DOHH2 (cell line): Measurements from ENCODE around the gene JAK3.

Source experiments
- H3F3A ChIP-seq: fragments of 200-600 bp; sonication (generic), shearing (Covaris generic); 2 replicates; pipeline ENCODE4 v1.6.0; 2016; ENCODE audit warnings: antibody characterized with exemption, mild to moderate bottlenecking; ENCODE audit not compliant: control insufficient read depth, insufficient read depth
- H3K27ac ChIP-seq: fragments of 200-600 bp; sonication (generic); 2 replicates; pipeline ENCODE4 v1.5.1; 2014; ENCODE audit warnings: low read depth, mild to moderate bottlenecking, low read length, moderate library complexity
- H3K27me3 ChIP-seq: fragments of 200-600 bp; sonication (generic); 2 replicates; pipeline ENCODE4 v1.6.1; 2014; ENCODE audit warnings: mild to moderate bottlenecking, low read length, mixed read lengths; ENCODE audit not compliant: control insufficient read depth
- H3K36me3 ChIP-seq: fragments of 200-600 bp; sonication (generic); 2 replicates; pipeline ENCODE4 v1.6.1; 2014; ENCODE audit warnings: mild to moderate bottlenecking, low read length, moderate library complexity, mixed read lengths; ENCODE audit not compliant: control insufficient read depth
- H3K4me1 ChIP-seq: fragments of 200-600 bp; sonication (generic); 2 replicates; pipeline ENCODE4 v1.6.1; 2014; ENCODE audit warnings: mild to moderate bottlenecking, low read length, mixed read lengths; ENCODE audit not compliant: control insufficient read depth
- H3K4me2 ChIP-seq: fragments of 200-600 bp; sonication (generic); 2 replicates; pipeline ENCODE4 v1.6.0; 2014; ENCODE audit warnings: mild to moderate bottlenecking, low read length, moderate library complexity
- H3K4me3 ChIP-seq: fragments of 200-600 bp; sonication (generic); 2 replicates; pipeline ENCODE4 v1.5.1; 2014; ENCODE audit warnings: mild to moderate bottlenecking, low read length, mixed read lengths
- H3K79me2 ChIP-seq: fragments of 200-600 bp; sonication (generic); 2 replicates; pipeline ENCODE4 v1.6.1; 2014; ENCODE audit warnings: mild to moderate bottlenecking, low read length, mixed read lengths; ENCODE audit not compliant: control insufficient read depth
- H3K9me2 ChIP-seq: fragments of 200-600 bp; sonication (generic); replicated peaks from 2 replicates; pipeline ENCODE4 v1.6.1; 2014; ENCODE audit warnings: mild to moderate bottlenecking, low read length, mixed read lengths; ENCODE audit not compliant: control insufficient read depth
- H3K9me3 ChIP-seq: fragments of 200-600 bp; sonication (generic); 2 replicates; pipeline ENCODE4 v1.6.1; 2014; ENCODE audit warnings: antibody characterized with exemption, low read length, mixed read lengths; ENCODE audit not compliant: control insufficient read depth, insufficient read depth
- H4K20me1 ChIP-seq: fragments of 200-600 bp; sonication (generic); 2 replicates; pipeline ENCODE4 v1.6.0; 2014; ENCODE audit warnings: low read depth, mild to moderate bottlenecking, antibody characterized with exemption, low read length, moderate library complexity; ENCODE audit not compliant: control insufficient read depth, insufficient read depth
- CTCF ChIP-seq: fragments of 200-600 bp; sonication (generic); IDR thresholded peaks from one replicate; pipeline ENCODE4 v1.5.1; 2014; ENCODE audit warnings: antibody characterized with exemption, mild to moderate bottlenecking, low read depth, low read length; ENCODE audit not compliant: poor library complexity, severe bottlenecking
- EZH2phosphoT487 ChIP-seq: fragments of 200-600 bp; sonication (generic); IDR thresholded peaks from 2 replicates; pipeline ENCODE4 v1.6.1; 2017; ENCODE audit warnings: borderline replicate concordance, mild to moderate bottlenecking, antibody characterized with exemption, low read length, moderate library complexity, mixed read lengths

JAK3 gene

DNA sequence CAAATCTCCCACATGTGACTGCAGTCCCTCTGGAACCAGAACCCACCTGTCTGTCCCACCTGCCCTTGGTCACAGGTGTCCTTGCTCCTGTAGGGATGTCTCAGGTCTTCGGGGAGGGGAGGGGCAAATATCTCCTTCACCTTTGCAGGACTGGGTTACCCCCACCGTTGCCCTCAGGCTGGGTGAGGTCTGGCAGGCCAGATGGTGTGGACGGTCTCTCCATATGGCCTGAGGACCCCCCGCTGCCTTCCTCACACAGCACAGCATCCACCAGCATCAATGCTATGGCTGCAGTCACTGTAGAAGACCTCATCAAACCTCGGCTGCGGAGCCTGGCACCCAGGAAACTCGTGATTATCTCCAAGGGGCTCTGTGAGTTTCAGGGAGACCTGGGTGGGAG is 33.9 kb upstream of the JAK3 start:
- Histone ChIP-seq H3F3A (0 out of 2 replicates have a peak, but pooled peaks cover under 1% of the 10 kb centered on the region), H3K4me3 (no peak overlapping the region), H3K9me3 (no peaks in the 10 kb centered on the region), H3K4me2 (no peak overlapping the region), H3K9me2 (no peaks in the 10 kb centered on the region), H3K36me3 (no peaks in the 10 kb centered on the region), H3K4me1 (peaks cover 11% of the 10 kb centered on the region), H3K27ac (no peak overlapping the region), H3K79me2 (no peaks in the 10 kb centered on the region), H3K27me3 (no peaks in the 10 kb centered on the region), H4K20me1 (no peaks in the 10 kb centered on the region)
- TF ChIP-seq CTCF (no peak), EZH2phosphoT487 (no peak)

DNA sequence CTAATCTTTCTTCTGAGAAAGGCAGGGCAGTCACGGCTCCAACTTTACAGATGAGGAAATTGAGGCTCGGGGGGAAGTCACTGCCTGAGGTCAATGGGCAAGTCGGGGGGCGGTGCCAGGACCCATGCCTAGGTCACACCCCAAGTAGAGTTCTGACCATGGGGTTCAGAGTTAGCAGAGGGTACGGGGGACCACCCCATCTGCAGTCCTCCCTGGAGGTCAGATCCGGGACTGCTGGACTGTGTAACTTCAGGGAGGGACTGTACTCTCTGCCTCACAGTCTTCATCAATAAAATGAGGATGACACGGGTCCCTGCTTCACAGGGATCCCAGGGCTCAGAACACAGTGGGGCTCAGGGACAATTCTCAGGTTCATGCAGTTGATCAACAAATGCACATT is 31.7 kb upstream of the JAK3 start:
- Histone ChIP-seq H3K4me3 (no peak overlapping the region), H3K27ac (no peak overlapping the region), H3K4me1 (peaks cover 7% of the 10 kb centered on the region), H3K4me2 (no peak overlapping the region), H3K27me3 (no peaks in the 10 kb centered on the region), H3K79me2 (no peaks in the 10 kb centered on the region), H3K9me2 (no peaks in the 10 kb centered on the region), H3K9me3 (no peaks in the 10 kb centered on the region), H3F3A (no peaks in the 10 kb centered on the region), H3K36me3 (no peaks in the 10 kb centered on the region), H4K20me1 (no peaks in the 10 kb centered on the region)
- TF ChIP-seq CTCF: no peak
- no peak for TF ChIP-seq EZH2phosphoT487

GRCh38 chr19:17877696-17878095 is 29.9 kb upstream of the JAK3 start:
- Histone ChIP-seq H3K4me2 (no peak overlapping the region), H3K27me3 (peaks cover 2% of the 10 kb centered on the region), H3K4me1 (peaks cover 12% of the 10 kb centered on the region), H4K20me1 (no peaks in the 10 kb centered on the region), H3F3A (no peaks in the 10 kb centered on the region), H3K79me2 (no peaks in the 10 kb centered on the region), H3K36me3 (no peaks in the 10 kb centered on the region), H3K9me3 (no peaks in the 10 kb centered on the region), H3K9me2 (no peaks in the 10 kb centered on the region), H3K4me3 (no peak overlapping the region), H3K27ac (no peak overlapping the region)
- TF ChIP-seq EZH2phosphoT487: no peak
- TF ChIP-seq CTCF: no peak

DNA sequence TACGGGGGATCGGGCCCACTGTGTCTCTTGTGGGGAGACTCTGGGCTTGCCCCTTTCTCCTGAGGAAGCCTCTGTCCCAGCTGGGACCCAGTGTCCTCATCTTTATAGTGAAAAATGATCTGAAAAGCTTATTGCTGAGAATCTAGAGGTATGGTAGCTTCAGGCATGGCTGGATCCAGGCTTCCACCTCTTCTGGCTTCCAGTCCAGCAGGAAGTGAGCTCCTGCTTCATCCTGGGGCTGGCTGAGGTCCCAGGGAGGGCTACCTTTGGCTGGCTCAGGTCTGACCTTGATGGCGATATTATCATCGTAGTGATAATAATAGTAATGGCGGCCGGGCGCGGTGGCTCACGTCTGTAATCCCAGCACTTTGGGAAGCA is 27.0 kb upstream of the JAK3 start:
- Histone ChIP-seq H3K4me3 (no peak overlapping the region), H3K4me2 (no peak overlapping the region), H3K27ac (no peak overlapping the region), H3F3A (no peaks in the 10 kb centered on the region), H3K79me2 (no peaks in the 10 kb centered on the region), H3K9me2 (no peaks in the 10 kb centered on the region), H3K36me3 (no peaks in the 10 kb centered on the region), H4K20me1 (no peaks in the 10 kb centered on the region), H3K4me1 (peaks cover 20% of the 10 kb centered on the region), H3K27me3 (peaks cover 16% of the 10 kb centered on the region), H3K9me3 (no peaks in the 10 kb centered on the region)
- TF ChIP-seq CTCF: no peak
- no peak for TF ChIP-seq EZH2phosphoT487
